Stimulated activated CD4-positive, alpha-beta T cell treated with anti-CD3 and anti-CD28 coated beads, Interleukin-1b, Interleukin-23, amount 100 ng/mL, for 1 hour (primary cell): ENCODE measurements around the gene FCRLB.
"Not testable (repeated sequence)": the region's sequence is repeated elsewhere in the genome, so short reads cannot be mapped to it uniquely, and the experiment has no call there.

Source experiments
- DNase-seq, 2 donors: peaks; one replicate each; pipeline ENCODE4 v3.0.0-alpha.2; 2020; ENCODE audit warnings: low read depth in 2 of 2

The FCRLB gene

GRCh38 chr1:161719325-161719611 is 2.1 kb upstream of the FCRLB start:
- DNase-seq, result no peak

- DNase-seq, result no peak
Observed at GRCh38 chr1:161720422-161720821, 922 bp upstream of the FCRLB start.

DNA sequence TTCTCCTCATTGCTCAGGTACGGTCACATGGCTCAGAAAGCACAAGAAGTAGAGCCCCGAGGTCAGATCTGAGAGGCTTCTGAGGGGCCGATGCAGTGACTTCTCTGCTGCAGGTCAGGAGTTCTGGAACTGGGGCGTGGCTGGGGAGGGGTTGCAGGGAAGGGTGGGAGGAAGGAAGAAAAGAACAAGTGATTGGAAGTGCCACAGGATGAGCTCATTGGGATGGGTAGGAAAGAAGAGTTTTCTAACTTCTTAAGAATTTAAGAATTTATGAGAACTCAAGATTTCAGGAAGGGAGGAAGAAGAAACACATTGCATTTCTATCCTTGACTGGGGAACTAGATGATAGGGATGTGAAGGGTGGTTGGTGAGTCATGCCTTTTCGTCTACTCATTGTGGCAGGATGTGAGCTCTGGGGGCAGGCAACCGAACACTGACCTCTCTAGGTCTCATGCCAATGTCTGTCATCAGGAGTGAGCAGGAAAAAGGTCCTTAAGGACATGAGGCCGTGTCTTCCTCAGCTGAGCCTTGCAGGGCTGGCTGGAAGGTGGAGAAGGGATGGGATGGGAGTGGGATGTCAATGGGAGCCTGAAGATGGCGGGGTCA is 497 bp downstream of the FCRLB start:
- DNase-seq, result no peak

- DNase-seq, result no peak
Observed at GRCh38 chr1:161722406-161722805, 1.1 kb downstream of the FCRLB start.

DNA sequence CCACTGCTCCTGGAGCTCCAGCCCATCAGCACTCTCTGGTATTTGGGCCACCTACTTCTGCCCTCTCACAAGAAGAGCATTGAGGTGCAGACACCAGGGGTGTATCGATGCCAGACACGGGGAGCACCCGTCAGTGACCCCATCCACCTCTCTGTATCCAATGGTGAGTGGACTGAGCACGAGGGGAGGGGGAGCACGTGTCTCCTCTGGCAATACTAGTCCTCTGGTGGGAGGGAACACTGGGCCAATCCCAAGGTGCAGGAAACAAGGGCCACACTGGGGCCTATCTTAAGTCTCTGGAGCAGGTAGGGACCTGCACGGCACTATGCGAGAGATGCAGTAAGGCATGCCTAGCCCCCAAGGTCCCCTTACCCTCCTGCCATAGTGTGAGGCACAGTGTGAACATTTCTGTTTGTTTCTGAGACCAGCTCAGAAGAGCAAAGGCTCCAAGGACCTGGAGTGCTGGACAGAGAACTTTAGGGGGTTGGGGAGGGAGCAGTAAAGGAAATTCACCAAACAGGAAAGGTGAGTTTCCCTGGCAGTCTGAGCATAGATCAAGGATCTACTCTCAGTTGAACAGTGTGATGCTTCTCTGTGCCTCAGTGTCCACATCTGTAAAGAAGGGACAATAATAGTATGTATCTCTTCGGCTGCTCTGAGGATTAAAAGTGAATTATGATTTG is 2.3 kb downstream of the FCRLB start:
- DNase-seq, result no peak

DNA sequence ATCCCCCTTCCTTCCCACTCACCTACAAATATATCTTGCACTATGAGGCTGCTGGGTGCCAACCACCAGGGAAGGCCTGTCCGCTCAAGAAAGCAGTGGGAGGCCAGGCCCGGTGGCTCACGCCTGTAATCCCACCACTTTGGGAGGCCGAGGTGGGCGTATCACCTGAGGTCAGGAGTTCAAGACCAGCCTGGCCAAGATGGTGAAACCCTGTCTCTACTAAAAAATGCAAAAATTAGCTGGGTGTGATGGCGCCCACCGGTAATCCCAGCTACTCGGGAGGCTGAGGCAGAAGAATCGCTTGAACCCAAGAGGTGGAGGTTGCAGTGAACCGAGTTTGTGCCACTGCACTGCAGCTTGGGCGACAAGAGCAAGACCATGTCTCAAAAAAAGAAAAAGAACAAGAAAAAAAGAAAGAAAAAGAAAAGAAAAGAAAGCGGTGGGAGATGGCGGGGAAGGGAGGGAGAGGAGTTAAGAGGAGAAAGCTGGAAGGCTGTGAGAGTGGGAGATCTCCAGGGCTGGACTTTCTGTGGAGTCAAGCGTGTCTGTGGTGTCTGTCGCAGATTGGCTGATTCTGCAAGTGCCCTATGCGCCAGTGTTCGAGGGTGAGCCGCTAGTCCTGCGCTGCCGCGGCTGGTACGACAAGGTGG is 4.0 kb downstream of the FCRLB start:
- not testable (repeated sequence) for DNase-seq

- no peak for DNase-seq
Observed at GRCh38 chr1:161725908-161726472, 4.6 kb downstream of the FCRLB start.

GRCh38 chr1:161726473-161727255 is 5.3 kb downstream of the FCRLB start:
- DNase-seq, result no peak

DNA sequence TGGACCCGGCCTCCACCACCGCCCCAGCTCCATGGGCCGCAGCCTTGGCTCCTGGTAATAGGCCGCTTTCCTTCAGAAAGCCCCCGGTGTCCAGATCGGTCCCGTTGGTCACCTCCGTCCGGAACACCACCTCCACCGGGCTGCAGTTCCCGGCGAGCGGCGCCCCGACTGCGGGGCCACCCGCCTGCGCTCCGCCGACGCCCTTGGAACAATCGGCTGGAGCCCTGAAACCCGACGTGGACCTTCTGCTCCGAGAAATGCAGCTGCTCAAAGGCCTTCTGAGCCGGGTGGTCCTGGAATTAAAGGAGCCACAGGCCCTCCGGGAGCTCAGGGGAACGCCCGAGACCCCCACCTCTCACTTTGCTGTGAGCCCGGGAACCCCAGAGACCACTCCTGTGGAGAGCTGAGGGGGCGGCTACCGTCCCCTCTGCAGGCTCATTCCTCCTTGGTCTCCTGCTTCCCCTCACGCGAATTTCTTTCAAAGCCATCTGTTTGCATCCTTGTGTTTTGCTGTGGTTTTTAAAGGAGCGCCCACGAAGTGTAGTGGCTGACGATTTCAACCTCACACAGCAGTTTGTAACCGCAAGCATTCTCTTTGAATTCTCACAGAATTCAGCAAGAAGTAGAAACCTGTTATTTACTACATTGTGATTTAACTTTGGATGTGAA is 6.0 kb downstream of the FCRLB start:
- DNase-seq, result no peak

DNA sequence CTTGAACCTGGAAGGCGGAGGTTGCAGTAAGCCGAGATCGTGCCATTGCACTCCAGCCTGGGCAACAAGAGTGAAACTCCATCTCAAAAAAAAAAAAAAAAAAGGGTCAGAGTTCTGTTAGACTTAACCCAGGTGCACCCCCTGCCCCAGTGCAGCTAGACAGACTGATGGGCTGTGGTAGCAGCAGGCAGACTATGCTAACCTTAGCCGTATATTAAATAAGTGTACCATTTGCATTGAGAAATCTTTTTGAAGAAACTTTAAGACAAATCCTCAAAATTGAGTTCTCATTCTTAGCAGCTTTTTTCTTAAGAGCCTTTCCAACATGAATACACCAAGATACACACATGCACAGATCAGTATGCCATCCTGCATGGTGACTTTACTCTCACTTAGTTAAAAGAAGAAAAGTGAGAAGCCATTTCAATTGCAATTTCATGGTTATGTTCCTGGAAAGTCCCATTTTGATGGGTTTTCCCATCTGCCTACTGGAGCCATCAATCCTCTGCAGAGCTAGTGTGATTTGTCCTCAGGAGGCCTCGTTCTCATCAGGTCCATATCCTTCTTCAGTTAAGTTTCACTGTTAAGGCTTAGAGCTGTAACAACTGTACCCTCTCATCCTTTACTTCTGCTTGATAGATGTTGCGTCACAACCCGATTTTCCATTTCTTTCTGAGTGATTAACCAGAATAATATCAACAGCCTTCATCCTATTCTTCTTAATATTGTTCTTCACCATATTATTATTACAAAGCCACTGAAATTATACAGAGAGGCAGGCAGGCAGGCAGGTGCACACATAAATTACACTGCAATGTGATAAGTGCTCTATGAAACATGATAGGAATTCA is 7.3 kb downstream of the FCRLB start:
- no peak for DNase-seq

DNA sequence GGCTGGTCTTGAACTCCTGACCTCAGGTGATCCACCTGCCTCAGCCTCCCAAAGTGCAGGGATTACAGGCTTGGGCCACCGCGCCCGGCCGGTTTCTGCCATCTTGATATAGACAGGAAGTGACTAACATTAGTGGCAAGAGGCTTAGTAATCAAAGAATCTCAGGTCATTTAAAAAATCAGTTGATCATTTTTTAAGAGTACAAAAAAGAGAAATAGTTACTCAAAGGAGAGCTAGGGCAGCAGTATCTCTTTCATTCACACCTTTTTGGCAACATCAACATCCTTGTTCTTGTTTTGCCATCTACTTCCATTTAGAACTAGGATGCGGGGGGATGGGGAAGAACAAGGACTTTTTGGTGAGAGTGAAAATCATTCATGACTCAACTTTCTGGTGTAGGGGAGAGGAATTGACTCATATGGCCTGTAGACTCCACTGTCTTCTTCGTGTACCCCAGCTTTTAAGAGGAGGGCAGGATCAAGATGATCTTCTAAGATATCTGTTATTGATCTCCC is 8.8 kb downstream of the FCRLB start:
- DNase-seq, result no peak

DNA sequence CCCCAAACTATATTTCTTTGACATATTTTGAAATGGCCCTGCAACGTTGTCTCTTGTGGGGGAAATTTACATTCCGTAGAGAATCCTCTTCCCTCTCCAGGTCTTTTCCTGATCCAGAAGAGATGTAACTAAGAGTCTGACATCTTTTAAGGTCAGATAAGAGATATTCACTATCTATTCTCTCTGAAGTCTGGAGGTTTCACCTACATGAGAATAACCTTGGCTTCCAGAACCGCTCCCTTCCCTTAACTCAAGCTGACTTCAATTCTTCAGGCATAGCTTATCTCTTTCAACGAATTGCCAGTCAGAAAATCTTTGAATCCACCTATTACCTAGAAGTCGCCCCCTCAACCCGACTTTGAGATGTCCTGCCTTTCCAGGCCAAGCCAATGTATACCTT is 9.9 kb downstream of the FCRLB start:
- no peak for DNase-seq

GRCh38 chr1:161731981-161732718 is 10.8 kb downstream of the FCRLB start:
- DNase-seq, result no peak

- no peak for DNase-seq
Observed at GRCh38 chr1:161733526-161733925, 12.2 kb downstream of the FCRLB start.

GRCh38 chr1:161735837-161736236 is 14.5 kb downstream of the FCRLB start:
- DNase-seq, result no peak

GRCh38 chr1:161736335-161736969 is 15.1 kb downstream of the FCRLB start:
- DNase-seq, result no peak

DNA sequence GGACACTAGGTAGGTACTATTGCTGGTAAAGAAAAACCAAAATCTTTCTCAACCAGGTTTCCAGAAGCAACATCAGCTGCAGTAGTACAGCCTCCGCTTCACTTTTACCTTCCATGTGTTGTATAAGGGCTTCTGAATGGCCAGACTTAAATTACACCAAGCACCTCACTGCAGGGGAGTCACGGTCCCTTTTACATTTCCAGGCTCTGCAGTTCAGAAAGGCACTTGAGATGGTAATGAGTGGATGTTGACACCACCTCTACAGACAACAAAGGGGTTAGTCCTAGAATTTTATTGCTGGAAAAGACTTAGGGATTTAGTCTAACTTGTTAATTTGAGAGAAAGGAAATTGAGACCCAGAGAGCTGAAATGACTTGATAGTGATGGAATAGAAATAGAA is 16.3 kb downstream of the FCRLB start:
- DNase-seq, result no peak

DNA sequence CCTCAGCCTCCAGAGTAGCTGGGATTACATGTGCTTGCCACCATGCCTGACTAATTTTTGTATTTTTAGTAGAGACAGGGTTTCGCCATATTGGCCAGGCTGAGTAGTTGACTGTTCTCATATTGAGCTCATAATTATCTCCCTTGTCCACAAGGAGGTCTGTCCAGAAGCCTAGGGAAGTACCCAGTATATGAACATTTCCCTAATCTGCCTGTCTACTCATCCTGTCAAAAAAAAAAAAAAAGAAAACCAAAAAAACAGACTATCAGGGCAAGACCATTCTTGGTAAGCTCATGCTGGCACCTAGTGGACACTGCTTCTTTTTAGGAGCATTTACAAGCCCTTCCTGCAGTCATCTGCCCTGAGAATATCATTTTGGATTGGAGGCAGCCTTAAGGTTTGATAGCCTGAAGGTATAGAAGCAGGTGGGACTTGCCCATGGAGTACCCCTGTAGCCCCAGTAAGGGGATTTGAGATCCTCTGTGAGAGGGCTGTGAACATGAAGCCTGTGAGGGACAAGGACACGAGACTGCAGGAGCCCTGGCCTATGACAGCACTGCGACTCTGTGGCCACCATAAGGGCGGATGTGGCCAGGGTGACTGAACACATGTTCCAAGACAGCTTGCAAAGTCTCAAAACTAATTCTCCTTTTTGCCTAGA is 17.4 kb downstream of the FCRLB start:
- DNase-seq, result no peak
